HG02973 (cell line): ENCODE measurements around the gene RFLNA.
"Not testable (repeated sequence)": the region's sequence is repeated elsewhere in the genome, so short reads cannot be mapped to it uniquely, and the experiment has no call there.

Experiments
- ATAC-seq: cut with Tn5 transposase; IDR thresholded peaks from one replicate; pipeline ENCODE4 v1.9.1; 2021; ENCODE audit warnings: moderate library complexity; ENCODE audit not compliant: unreplicated experiment

The RFLNA gene

DNA sequence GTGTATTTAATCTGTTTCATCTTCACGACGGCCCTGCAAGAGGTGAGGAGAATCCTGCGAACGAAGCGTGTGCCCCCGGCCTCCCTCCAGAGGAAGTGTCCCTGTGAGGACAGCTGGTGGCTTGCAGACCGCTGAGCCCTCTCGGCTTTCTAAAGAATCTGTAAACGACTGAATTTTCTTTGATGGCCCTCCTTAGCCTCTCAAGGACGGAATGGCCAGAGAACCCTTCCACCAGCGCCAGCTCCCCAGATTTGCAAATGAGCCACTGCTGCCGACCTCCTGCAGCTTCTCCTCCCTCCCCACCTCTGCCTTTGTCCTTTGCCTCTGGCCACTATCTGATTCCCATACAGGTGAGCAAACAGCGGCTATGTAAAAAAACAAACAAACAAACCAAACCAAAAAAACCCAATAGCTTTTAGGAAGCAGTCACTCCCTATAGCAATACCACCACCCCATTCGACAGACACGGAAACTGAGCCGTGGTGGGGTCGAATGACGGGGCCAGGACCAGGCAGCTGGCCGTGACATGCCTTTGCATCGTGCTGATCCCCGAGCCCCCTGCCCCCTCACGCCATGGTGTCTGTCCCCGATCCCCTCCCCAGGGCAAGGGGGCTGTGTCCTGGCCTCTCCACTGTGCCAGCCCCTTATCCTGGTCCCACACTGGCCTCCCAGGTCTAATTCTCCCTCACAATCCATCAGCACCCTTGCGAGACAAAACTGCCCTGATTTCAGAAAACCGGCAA, 23.6 kb downstream of the RFLNA start:
- no peak for ATAC-seq

- no peak for ATAC-seq
Measured at GRCh38 chr12:124319368-124320050, 24.6 kb downstream of the RFLNA start.

DNA sequence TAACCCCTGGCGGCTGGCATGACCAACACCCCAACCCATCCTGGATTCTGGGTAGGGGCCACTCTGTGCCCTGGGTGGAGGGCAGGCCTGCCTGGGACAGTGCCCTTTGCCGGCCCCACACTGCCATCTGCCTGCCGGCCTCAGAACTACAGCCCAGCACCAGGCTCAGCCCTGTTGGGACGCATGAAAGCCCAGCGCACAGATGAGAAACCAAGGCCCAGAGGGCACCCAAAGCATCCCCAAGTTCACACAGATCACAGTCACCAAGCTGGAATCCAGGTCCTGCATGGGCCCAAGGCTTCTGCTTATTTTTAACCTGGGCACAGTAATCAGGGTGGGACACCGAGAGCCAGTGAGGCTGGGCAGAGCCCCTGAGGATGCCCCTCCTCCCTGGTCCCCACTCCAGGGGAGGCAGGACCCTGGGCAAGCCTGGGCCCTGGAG, 26.2 kb downstream of the RFLNA start:
- peak; percentile 78 for ATAC-seq

- no peak for ATAC-seq
Measured at GRCh38 chr12:124321556-124322270, 26.8 kb downstream of the RFLNA start.

DNA sequence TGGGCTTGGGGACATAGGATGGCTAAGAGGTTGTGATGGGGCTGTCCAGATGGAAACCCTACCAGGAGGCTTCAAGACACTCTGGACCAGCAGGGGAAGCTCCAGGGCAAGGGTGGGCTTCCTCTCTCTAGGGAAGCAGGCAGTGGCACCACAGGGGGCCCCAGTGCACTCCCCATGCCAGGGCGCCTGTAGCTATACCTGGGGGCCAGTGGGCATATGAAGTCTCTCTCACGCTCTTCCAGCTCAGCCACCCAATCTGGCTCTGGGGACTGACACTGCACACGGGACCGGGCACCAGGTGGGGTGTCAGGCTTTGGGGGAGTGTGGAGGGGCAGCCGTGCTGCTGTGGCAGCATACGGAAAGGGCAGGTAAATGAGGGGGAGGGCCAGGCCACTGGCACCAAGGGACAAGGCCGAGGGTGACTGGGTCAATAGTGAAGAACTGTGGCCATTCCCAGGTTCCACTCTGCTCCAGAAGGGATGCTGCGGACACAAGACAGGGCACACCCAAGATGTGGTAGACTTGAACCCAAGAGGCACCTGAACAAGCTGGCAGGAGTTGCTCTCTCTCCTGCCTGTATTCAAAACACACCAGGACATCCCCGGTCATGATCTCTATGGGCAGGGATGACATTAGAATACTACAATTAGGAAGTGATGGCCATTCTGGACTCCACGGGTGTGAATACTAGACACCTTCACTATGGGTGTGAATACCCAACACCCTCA, 27.5 kb downstream of the RFLNA start:
- no peak for ATAC-seq

DNA sequence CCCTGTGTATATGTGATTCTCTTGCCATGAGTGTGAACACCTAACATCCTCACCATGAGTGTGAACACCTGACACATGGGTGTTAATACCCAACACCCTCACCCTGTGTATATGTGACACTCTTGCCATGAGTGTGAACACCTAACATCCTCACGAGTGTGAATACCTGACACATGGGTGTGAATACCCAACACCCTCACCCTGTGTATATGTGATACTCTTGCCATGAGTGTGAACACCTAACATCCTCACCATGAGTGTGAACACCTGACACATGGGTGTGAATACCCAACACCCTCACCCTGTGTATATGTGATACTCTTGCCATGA, 28.1 kb downstream of the RFLNA start:
- not testable (repeated sequence) for ATAC-seq

DNA sequence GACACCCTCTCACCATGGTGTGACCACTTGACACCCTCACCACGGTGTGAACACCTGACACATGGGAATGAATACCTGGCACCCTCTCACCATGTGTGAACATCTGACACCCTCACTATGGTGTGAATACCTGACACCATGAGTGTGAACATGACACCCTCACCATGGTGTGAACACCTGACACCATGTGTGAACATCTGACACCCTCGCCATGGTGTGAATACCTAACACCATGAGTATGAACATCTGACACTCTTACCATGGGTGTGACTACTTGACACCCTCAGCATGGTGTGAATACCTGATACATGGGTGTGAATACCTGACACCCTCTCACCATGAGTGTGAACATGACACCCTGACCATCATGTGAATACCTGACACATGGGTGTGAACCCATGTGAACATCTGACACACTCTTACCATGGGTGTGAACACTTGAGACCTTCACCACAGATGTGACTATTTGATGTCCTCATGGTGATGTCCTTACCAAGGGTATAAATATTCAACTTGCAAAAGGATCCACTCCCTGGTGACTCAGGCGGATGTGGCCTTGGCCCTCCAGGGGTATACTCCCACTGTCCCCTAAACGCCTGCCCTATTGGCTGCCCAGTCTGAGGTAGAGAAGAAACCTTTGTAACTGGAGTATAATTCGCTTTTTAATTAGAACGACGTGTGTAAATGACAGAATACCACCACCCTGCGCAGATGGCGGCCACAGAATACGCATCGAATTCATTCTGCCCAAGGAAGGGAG, 29.1 kb downstream of the RFLNA start:
- no peak for ATAC-seq

- ATAC-seq: no peak
Measured at GRCh38 chr12:124324803-124325705, 30.2 kb downstream of the RFLNA start.

GRCh38 chr12:124326104-124326503, 31.2 kb downstream of the RFLNA start:
- no peak for ATAC-seq

DNA sequence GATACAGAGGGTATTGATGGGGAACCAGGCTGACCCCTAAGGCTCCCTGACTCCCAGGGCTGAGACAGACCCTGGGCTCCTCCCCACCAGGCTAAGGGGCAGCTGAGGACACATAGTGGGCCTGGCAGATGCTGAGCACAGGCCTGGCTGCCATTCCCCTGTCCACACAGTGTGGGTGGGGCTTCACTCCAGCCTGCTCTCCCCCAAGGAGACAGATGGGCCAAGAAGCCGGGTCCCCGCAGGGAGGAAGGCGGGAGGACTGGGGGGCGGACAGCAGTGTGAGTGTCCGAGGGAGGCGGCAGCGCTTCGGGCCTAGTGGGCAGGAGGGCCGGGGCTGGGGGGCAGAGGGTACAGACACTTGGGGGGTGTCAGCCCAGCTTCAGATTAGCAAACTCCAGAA, 32.0 kb downstream of the RFLNA start:
- ATAC-seq: no peak

DNA sequence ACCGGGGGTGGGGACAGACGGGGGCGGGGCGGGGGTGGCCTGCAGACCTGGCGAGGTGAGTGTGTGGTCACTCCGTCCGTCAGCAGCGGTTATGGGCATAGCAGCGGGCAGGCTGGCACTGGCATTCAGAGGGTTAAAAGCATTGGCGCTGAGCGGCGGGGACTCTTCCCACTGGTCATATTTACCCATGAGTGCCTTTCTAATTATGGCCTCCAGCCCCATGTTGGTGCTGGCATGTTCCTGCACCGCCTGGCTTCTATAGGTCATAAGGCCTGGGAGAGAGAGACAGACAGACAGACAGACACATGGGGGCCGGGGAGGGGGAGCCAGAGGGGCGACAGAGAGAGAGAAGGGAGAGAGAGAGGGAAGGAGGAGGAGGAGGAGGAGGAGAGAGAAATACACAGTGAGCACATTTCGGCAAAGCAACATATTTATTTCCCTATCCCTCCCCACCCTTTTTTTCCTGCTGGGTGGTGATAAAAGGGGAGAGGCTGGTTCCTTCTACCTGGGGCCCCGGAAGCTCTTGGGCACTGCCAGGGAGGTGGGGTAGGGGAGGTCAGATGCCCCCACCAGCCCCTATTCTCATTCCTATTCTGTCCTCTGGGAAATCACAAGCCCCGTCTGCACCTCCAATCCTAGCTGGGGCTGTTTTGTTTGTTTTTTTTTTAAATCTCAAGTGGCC, 32.6 kb downstream of the RFLNA start:
- ATAC-seq: no peak

DNA sequence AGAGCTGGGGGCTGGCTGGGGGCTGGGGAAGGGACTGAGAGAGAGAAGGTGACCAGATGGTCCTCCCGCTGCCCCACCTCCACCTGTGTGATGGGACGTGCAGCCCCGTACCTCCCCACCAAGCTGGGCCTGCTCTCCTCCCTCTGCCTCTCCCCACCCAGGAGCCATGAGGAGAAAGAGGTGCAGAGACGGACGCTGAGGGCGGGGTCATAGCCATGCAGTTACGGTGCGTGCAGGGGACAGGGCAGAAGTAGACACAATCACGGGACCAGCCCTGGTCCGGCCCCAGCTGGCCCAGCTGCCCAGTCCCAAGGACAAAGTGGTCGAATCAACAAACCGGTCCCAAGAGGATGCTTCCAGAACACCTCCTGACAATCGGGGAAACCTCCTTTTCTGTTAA, 33.2 kb downstream of the RFLNA start:
- no peak for ATAC-seq

DNA sequence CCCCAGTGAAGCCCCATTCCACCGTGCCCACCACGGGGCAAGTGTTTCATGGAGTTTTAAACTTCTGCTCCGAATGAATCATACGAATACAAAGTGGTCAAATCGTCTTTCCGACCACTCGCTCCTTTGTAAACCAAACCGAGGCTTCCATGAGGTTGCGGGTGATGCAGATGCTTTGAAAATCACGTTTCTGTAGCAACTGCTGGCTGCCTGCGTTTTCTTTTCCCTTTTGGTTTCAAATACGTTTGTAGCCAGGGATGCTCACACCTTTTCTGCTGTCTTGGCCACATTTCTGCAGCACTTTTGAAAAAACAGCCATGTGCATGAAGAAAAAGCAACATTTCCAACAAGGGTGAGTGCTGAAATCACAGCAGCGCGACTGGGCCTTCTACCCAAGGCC, 33.7 kb downstream of the RFLNA start:
- no peak for ATAC-seq

DNA sequence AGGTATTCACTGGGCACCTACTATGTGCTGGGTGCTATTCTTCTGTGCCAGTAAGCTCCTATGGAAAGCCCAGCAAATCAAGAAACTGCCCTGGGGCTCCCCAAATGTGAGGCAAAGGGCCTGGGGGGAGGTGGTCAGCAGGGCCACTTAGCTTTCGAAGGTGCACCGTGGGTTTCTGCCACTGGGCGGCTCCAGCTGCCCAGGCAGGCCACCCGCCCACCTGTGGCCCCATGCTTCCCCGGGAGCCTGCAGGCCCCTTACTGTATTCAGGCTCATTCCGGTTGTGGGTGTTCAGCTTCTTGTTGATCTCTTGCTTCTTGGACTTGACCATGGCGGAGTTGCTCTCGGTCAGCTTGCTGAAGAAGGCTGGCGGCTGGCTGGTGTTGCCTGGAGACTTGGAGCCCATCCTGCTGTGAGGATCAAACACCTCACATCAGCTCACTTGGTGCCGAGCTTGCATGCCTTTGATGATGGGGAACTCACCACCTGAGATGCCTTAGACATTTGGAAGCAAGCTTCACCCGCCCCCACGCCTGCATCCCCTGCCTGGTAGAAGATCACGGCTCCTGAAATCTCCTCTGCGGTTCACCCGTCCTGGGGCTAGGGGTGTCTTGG, 37.3 kb downstream of the RFLNA start:
- ATAC-seq: no peak

GRCh38 chr12:124332900-124333299, 38.0 kb downstream of the RFLNA start:
- no peak for ATAC-seq

DNA sequence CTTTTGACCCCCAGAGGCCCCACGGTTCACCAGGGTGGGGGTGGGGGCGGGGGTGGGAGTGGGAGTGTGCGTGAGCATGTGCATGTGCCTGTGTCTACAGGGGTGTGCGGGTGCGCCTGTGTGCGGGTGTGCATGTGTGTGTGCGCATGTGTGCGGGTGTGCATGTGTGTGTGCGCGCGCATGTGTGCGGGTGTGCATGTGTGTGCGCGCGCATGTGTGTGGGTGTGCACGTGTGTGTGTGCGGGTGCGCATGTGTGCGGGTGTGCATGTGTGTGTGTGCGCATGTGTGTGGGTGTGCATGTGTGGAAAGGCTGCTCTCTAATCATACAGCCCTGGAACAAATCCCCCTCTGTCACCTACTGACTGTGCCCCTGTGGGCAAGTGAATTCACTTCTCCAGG, 38.8 kb downstream of the RFLNA start:
- no peak for ATAC-seq

DNA sequence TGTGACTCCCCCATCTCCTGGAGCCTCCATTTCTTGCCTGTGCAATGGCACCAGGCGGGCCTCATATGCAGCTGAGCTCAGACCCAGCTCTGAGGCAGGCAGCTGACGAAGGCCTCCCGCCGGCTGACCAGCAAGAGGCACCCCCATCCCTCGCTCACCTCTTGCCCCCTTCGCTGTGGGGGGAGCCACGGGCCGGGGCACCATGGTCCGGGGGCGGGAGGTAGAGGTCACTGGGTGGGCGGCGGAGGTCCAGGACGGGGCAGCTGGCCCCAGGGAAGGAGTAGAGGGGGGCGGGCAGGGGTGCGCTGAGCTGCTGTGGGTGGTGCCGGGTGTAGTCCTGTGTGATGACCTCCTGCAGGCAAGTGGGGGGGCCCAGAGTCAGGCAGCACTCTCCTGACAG, 39.4 kb downstream of the RFLNA start:
- no peak for ATAC-seq

DNA sequence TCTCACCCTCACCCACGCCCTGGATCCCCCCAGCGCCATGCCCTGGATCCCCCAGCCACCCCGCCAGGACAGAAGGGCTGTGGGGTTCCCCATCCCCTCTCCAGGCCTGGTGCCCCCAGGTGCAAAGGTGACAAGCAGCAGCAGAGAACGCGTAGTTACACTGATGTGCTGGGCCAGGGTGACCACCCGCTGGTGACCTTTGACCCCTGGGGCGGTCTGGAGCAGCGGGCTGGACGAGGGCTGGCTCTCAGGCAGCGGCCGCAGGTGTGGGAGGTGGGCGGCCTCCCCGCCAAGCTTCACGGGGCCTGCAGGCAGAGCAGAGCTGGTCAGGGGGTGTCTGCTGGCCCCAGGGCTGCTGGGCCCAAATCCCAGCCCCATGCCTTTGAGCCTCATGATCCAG, 40.1 kb downstream of the RFLNA start:
- no peak for ATAC-seq
